Measurements from ENCODE around the gene B4GALT2. TPM values are rescaled to one million over a fixed set of nuclear protein-coding genes. Genes with fewer than 3 reads are reported as not detected.

Gene B4GALT2
- total and polyA plus RNA-seq, 9 of the 15 experiments (the other 6 are each of a cell fraction or from before 2014, with no cell fraction given) = 1.3 to 86.8 (median 43.8) TPM

- TF ChIP-seq, protein P1, sequence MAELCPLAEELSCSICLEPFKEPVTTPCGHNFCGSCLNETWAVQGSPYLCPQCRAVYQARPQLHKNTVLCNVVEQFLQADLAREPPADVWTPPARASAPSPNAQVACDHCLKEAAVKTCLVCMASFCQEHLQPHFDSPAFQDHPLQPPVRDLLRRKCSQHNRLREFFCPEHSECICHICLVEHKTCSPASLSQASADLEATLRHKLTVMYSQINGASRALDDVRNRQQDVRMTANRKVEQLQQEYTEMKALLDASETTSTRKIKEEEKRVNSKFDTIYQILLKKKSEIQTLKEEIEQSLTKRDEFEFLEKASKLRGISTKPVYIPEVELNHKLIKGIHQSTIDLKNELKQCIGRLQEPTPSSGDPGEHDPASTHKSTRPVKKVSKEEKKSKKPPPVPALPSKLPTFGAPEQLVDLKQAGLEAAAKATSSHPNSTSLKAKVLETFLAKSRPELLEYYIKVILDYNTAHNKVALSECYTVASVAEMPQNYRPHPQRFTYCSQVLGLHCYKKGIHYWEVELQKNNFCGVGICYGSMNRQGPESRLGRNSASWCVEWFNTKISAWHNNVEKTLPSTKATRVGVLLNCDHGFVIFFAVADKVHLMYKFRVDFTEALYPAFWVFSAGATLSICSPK (IDR thresholded peaks at IDR 0.05; ENCODE audit: borderline replicate concordance) = no peak
- TF ChIP-seq, protein P2, sequence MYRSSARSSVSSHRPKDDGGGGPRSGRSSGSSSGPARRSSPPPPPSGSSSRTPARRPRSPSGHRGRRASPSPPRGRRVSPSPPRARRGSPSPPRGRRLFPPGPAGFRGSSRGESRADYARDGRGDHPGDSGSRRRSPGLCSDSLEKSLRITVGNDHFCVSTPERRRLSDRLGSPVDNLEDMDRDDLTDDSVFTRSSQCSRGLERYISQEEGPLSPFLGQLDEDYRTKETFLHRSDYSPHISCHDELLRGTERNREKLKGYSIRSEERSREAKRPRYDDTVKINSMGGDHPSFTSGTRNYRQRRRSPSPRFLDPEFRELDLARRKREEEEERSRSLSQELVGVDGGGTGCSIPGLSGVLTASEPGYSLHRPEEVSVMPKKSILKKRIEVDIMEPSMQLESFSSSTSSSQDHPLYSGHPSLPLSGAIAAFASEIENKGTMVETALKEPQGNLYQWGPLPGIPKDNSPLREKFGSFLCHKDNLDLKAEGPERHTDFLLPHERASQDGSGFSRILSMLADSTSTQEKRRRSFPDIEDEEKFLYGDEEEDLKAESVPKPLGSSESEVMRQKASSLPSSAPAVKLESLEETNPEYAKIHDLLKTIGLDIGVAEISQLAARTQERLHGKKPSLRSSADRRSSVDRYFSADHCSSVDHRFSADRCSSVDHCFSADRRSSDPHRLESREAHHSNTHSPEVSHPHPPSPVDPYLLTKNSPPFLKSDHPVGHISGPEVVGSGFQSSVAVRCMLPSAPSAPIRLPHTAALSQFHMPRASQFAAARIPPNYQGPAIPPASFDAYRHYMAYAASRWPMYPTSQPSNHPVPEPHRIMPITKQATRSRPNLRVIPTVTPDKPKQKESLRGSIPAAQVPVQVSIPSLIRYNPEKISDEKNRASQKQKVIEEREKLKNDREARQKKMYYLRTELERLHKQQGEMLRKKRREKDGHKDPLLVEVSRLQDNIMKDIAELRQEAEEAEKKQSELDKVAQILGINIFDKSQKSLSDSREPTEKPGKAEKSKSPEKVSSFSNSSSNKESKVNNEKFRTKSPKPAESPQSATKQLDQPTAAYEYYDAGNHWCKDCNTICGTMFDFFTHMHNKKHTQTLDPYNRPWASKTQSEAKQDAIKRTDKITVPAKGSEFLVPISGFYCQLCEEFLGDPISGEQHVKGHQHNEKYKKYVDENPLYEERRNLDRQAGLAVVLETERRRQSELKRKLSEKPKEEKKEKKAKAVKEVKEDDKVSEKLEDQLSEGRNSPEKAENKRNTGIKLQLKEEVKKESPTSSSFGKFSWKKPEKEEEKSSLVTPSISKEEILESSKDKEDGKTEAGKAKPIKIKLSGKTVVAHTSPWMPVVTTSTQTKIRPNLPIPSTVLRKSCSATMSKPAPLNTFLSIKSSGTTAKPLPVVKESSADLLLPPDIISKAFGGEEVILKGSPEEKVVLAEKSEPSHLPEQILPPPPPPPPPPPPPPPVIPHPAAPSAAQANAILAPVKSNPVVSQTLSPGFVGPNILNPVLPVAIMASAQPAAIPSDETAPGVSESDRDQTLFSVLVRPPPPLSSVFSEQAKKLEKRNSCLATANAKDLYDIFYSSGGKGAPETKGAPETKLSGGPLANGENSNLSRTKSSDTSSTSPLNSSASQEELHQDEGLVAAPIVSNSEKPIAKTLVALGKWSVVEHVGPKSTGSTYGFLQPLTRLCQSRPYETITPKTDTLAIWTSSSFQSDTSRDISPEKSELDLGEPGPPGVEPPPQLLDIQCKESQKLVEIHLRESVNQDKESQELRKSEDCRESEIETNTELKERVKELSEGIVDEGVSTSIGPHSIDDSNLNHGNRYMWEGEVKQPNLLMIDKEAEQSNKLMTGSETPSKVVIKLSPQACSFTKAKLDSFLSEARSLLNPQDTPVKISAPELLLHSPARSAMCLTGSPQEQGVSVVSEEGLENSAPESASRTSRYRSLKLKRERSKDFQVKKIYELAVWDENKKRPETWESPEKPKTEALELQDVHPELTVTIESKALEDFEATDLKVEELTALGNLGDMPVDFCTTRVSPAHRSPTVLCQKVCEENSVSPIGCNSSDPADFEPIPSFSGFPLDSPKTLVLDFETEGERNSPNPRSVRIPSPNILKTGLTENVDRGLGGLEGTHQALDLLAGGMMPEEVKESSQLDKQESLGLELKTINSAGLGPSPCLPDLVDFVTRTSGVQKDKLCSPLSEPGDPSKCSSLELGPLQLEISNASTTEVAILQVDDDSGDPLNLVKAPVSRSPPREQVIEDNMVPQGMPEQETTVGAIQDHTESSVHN (IDR thresholded peaks at IDR 0.05; ENCODE audit: borderline replicate concordance in 1 of 2, low read depth in 1 of 2) = peak in 1 of 2 experiments; percentile 95; a peak in 2 of 4 replicates
- TF ChIP-seq TEAD4 (IDR thresholded peaks at IDR 0.05; ENCODE audit: low read length) = peak; percentile 100
- TF ChIP-seq TEAD4 (CRISPR knock-in tag; IDR thresholded peaks at IDR 0.05; ENCODE audit: borderline replicate concordance) = no peak
- no peak for TF ChIP-seq STAT5B (CRISPR knock-in tag; IDR thresholded peaks at IDR 0.05)
- peak; percentile 100 for TF ChIP-seq CBFA2T2 (conservative IDR thresholded peaks at IDR 0.05)
- no peak for TF ChIP-seq PRPF4 (IDR thresholded peaks at IDR 0.05; ENCODE audit: insufficient read depth, low read depth, low read length, poor library complexity, severe bottlenecking)
- peak; percentile 100 for TF ChIP-seq TFAP4 (CRISPR knock-in tag; IDR thresholded peaks at IDR 0.05; ENCODE audit: borderline replicate concordance)
- TF ChIP-seq NEUROD1 (IDR thresholded peaks at IDR 0.05; ENCODE audit: borderline replicate concordance, low read depth, low read length, partially characterized antibody) = peak; percentile 94
- TF ChIP-seq DPF2 (IDR thresholded peaks at IDR 0.05) = peak; percentile 100
- peak; percentile 46 for TF ChIP-seq POLR2G (IDR thresholded peaks at IDR 0.05; ENCODE audit: low read depth, low read length)
- TF ChIP-seq, protein P3, sequence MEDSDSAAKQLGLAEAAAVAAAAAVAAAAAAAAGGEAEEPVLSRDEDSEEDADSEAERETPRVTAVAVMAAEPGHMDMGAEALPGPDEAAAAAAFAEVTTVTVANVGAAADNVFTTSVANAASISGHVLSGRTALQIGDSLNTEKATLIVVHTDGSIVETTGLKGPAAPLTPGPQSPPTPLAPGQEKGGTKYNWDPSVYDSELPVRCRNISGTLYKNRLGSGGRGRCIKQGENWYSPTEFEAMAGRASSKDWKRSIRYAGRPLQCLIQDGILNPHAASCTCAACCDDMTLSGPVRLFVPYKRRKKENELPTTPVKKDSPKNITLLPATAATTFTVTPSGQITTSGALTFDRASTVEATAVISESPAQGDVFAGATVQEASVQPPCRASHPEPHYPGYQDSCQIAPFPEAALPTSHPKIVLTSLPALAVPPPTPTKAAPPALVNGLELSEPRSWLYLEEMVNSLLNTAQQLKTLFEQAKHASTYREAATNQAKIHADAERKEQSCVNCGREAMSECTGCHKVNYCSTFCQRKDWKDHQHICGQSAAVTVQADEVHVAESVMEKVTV (CRISPR knock-in tag; IDR thresholded peaks at IDR 0.05) = peak; percentile 74
- TF ChIP-seq KLF13 (tag; IDR thresholded peaks at IDR 0.05; ENCODE audit: borderline replicate concordance, low read depth) = peak; percentile 92; the same call in 1 of the 2 replicates
- TF ChIP-seq NR3C1 (CRISPR knock-in tag; IDR thresholded peaks at IDR 0.05) = no peak
Measured at GRCh38 chr1:44035726-44036408, 56.9 kb downstream of the B4GALT2 start (continued).

All from K562 (cell line).